Measurements from ENCODE around the gene OR52M1. TPM values are rescaled to one million over a fixed set of nuclear protein-coding genes. Genes with fewer than 3 reads are reported as not detected.

The OR52M1 gene
- total RNA-seq, 1 experiment from 2014 or later: not detected

DNA sequence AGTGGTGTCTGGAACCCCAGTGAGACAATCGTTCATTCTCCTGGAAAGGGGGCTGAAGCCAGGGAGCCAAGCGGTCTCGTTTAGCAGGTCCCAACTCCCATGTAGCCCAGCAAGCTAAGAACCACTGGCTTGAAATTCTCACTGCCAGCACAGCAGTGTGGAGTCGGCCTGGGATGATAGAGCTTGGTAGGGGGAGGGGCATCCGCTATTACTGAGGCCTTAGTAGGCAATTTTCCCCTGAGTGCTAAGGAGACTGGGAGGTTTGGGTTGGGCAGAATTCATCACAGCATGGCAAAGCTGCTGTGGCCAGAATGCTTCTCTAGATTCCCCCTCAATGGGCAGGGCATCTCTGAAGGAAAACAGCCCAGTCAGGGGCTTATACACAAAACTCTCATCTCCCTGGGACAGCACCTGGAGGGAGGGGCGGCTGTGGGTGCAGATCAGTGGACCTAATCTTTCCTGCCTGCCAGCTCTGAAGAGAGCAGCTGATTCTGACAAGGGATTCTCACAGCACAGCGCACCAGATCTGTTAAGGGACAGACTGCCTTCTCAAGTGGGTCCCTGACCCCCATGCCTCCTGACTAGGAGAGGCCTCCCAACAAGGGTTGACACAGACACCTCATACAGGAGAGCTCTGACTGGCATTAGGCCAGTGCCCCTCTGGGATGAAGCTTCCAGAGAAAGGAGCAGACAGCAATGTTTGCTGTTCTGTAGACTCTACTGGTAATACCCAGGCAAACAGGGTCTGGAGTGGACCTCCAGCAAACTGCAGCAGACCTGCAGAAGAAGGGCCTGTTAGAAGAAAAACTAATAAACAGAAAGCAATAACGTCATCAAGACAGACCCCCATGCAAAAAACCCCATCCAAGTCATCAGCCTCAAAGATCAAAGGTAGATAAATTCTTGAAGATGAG lies 14.8 kb downstream of the OR52M1 start:
- Histone ChIP-seq H4K20me1 (ENCODE audit: insufficient read depth) (no peaks in the 10 kb centered on the region; the same call in 1 of the 2 replicates), H3K4me3 (replicated peaks in 1 of 2; ENCODE audit: low read depth in 1 of 2, low read length in 2 of 2) (no peak overlapping the region), H3K9me2 (ENCODE audit: insufficient read depth) (no peaks in the 10 kb centered on the region), H3K4me2 (ENCODE audit: low read length) (no peak overlapping the region), H2AFZ (ENCODE audit: low read depth, low read length, poor library complexity, severe bottlenecking) (no peak overlapping the region), H3K27me3 (ENCODE audit: insufficient read depth, low read length) (peaks cover 52% of the 10 kb centered on the region), H3K9ac (ENCODE audit: low read length) (no peak overlapping the region), H3K36me3 (ENCODE audit: control insufficient read depth in 1 of 2, insufficient read depth in 2 of 2, low read length in 2 of 2) (no peaks in the 10 kb centered on the region), H3K79me2 (ENCODE audit: insufficient read depth, low read length) (no peaks in the 10 kb centered on the region), H3K4me1 (ENCODE audit: control insufficient read depth in 1 of 2, insufficient read depth in 2 of 2, low read length in 2 of 2) (no peaks in the 10 kb centered on the region), H3K9me3 (ENCODE audit: control insufficient read depth in 1 of 2, insufficient read depth in 1 of 2, low read depth in 1 of 2, low read length in 2 of 2) (no peaks in the 10 kb centered on the region), H3K27ac (ENCODE audit: low read depth, low read length) (no peak overlapping the region)
- CTCF ChIA-PET: no interaction called here
- DNase-seq (ENCODE audit: low read depth, low spot score): no peak
- no peak for ATAC-seq
- no TSS peak for BruUV-seq (replicated peaks)
- intact Hi-C loops (cut with micrococcal nuclease): no loop called here
- POLR2A ChIA-PET: no interaction called here
- TF ChIP-seq CEBPB (IDR thresholded peaks at IDR 0.05; ENCODE audit: low read depth): no peak
- no peak for TF ChIP-seq YY1 (IDR thresholded peaks at IDR 0.05; ENCODE audit: extremely low read depth, insufficient replicate concordance, low read depth, low read length)
- TF ChIP-seq FOSL1 (IDR thresholded peaks at IDR 0.05; ENCODE audit: low read depth): no peak
- no peak for TF ChIP-seq ZFX (IDR thresholded peaks at IDR 0.05)
- TF ChIP-seq CBX3 (IDR thresholded peaks at IDR 0.05; ENCODE audit: low read depth): no peak
- no peak for TF ChIP-seq POLR2AphosphoS5 (IDR thresholded peaks at IDR 0.05; ENCODE audit: low read depth, low read length)
- TF ChIP-seq, protein P1, sequence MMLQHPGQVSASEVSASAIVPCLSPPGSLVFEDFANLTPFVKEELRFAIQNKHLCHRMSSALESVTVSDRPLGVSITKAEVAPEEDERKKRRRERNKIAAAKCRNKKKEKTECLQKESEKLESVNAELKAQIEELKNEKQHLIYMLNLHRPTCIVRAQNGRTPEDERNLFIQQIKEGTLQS (IDR thresholded peaks at IDR 0.05): no peak
- TF ChIP-seq, protein P2, sequence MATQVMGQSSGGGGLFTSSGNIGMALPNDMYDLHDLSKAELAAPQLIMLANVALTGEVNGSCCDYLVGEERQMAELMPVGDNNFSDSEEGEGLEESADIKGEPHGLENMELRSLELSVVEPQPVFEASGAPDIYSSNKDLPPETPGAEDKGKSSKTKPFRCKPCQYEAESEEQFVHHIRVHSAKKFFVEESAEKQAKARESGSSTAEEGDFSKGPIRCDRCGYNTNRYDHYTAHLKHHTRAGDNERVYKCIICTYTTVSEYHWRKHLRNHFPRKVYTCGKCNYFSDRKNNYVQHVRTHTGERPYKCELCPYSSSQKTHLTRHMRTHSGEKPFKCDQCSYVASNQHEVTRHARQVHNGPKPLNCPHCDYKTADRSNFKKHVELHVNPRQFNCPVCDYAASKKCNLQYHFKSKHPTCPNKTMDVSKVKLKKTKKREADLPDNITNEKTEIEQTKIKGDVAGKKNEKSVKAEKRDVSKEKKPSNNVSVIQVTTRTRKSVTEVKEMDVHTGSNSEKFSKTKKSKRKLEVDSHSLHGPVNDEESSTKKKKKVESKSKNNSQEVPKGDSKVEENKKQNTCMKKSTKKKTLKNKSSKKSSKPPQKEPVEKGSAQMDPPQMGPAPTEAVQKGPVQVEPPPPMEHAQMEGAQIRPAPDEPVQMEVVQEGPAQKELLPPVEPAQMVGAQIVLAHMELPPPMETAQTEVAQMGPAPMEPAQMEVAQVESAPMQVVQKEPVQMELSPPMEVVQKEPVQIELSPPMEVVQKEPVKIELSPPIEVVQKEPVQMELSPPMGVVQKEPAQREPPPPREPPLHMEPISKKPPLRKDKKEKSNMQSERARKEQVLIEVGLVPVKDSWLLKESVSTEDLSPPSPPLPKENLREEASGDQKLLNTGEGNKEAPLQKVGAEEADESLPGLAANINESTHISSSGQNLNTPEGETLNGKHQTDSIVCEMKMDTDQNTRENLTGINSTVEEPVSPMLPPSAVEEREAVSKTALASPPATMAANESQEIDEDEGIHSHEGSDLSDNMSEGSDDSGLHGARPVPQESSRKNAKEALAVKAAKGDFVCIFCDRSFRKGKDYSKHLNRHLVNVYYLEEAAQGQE (IDR thresholded peaks at IDR 0.05; ENCODE audit: low read depth): no peak
- TF ChIP-seq ELF1 (IDR thresholded peaks at IDR 0.05; ENCODE audit: borderline replicate concordance, low read depth): no peak
- TF ChIP-seq SP1 (IDR thresholded peaks at IDR 0.05; ENCODE audit: low read depth): no peak
- TF ChIP-seq ZNF274 (IDR thresholded peaks at IDR 0.05; ENCODE audit: low read depth, low read length): no peak
- RAD21 ChIA-PET (ENCODE audit: low non-redundant PET in 1 of 2, low total read pairs in 2 of 2, uncharacterized antibody in 2 of 2, unreplicated experiment in 2 of 2): no interaction called here
